Daoy (cell line): Measurements from ENCODE around the gene GMFB. TPM values are rescaled to one million over a fixed set of nuclear protein-coding genes. Genes with fewer than 3 reads are reported as not detected.

Experiments used
- DNase-seq: peaks from one replicate; pipeline ENCODE4 v3.0.0-alpha.2; 2015; ENCODE audit warnings: low read depth
- total RNA-seq: library from RNA; depleted of rRNA; stranded (reverse); fragments of >200 nt; shearing (Covaris generic); gene quantifications from 2 replicates; pipeline ENCODE4 v1.2.3, GENCODE V29; 2014

GMFB gene
- total RNA-seq, 1 experiment from 2014 or later: 151 TPM

DNA sequence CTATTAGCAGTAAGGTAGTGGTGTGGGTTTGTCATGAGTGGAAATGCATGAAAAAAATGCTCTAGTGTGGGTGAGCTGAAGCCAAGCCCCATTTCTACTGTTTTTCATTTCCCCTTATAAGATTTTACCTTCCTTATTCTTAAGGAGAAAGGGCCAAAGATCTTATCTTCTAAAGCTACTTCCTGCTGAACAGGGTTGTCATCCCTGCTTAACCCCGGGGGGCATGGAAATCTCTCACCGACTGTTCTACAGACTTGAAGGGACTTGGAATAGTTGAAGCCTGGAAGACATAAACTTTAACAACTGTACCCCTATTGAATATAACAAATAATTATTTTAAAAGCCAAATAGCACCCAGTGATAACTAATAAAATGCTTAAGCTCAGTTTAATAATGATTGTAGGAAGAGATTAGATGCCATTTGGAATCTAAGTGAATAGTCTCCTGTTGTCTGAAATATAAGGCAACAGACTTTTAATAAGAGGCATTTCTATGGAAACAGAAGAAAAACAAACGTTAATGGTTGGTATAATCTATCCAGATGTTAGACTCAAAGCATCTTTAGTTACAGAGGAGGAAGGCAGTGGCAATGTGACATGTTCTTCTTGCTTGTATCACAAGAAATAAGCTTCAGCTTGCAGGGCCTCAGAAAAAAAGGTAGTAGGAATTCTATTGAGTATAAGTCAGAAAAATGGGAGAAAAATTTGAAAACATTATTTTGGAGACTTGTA is 1.8 kb upstream of the GMFB start:
- DNase-seq: no peak

DNA sequence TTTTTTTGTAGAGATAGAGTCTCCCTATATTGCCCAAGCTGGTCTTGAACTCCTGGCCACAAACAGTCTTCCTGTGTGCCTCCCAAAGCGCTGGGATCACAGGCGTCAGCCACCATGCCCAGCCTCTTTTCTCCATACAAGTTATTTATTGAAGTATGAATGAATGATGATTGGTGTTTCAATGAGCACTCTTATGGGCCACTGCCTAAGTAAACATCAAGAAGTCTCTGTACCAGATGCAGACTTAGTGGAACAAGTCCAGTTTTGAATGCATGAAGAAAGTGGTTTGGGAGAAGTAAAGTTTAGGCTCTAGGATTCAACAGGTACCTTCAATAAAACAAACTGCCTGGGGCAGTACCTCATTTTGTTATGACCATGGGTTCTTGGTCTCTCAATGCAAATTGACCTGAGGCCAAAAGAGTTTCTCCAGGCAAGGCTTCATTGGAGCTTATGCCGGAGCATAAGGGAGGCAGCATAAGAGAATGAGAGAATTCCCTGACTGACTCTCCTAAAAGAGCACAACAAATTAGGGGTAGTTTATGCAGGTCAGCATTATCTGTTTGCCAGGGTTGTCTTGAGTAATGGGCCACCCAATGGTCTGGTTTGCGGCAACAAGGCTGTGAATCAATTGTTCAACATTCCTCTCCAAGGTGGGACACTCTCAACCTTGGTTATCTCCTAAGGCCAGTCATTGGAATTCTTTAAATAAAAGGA is 1.1 kb upstream of the GMFB start:
- DNase-seq: no peak

DNA sequence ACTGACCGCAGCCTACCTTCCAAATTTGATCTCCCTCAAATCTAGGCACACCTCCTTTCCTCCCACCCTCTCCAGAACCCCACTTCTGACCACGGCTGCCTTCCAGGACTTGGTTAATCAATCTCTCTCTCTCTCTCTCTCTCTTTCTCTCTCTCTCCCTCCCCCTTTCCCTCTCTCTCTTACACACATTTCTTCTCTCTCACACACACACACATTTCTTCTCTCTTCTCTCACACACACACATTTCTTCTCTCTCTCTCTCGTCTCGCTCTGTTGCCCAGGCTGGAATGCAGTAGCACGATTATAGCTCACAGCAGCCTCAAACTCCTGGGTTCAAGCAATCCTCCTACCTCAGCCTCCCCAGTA is 521 bp upstream of the GMFB start:
- DNase-seq: no peak

DNA sequence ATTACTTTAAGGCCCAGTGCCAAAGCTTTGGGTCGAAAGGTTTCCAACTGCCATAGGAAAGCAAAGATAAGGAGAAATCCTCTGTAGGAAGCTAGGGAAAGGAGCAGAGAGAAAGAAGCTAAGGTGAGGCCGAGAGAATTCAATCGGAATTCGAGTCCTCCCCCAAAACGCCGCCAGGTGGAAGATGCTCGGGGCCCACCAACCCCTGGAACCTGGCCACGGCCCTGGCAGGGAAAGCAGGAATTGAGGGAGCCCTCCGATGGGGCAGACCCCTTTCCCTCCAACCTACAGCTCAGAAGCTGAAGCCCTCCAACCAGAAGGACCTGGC is 498 bp downstream of the GMFB start:
- no peak for DNase-seq

DNA sequence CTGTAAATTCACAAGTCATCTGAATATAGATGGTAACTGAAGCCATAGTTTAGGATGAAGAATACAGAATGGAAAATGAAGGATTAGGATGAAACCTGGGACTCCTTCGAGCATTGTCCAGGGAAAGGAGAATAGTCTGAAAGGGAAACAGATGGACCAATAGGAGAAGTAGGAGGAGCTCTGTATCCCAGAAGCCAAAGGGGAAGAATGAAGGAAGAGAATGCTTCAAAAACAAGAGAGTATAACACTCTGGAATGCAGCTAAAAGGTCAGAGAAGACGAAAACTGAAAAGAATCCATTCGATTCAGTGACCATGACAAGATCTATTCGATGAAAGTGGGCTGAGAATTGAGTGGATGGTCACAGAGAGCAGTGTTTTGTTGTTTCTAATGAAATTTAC is 1.0 kb downstream of the GMFB start:
- peak; percentile 32 for DNase-seq

DNA sequence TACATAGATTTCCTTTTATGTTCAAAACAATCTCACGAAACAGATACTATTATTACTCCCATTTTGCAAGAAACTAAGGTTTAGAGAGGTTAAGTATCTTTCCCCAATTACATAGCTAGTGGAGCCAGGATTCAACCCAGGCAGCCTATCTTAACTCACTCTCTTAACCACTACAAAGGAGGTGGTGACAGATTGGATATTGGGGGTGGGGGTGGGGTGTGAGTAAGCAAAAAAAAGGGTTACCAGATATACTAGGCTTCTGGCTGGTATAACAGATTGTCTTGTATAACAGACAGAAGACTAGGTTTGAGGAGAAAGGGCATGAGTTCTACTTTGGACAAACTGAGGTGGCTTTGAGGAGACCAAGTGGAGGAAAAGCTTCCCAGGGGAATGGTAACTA is 2.1 kb downstream of the GMFB start:
- DNase-seq: no peak

DNA sequence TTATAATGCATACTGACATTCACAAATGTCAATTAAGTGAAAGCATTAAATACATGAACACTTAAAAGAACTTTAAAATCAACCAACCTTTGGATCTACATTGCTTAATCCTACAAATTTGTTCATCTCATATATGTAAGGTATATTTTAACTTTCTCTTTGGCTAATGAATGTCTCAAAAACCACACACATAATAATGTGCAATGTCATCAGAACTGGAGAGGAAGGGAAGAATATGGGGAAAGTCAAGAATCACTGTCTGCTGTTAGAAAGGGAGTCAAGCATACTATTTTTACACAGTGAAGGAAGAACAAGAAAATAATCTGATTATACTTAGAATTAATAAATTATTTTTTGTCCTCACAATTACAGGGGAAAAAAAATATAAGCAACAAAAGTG is 4.9 kb downstream of the GMFB start:
- DNase-seq: no peak

DNA sequence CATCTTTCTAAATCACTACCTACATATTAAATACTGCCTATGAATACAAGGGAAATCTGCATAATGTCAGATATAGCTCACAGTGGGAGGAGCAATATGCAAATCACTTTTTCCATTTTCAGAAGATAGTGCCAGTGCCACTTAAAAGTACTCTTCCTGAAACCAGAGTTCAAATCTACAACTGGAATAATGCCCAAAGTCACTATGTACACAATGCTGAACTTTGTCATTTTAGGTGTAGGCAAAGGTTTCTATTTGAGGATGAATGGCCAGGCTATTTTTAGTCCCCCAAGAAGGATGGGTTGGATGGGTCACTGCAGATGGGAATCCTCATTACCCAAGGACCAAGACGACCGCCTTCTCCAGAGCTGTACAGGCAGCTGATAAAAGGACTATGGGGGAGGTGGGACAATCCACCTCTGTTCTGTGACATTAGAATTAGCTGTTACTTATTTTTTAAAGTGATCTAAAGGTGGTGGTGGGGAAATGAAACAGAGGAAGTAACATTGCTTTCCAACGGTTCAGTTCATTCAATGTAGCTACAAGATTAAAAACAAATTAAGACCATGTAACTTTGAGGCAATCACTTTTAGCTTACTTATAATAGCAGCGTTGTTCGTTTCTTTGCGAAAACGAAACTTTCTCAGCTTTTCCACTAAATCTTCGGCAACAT is 5.6 kb downstream of the GMFB start:
- DNase-seq: no peak

DNA sequence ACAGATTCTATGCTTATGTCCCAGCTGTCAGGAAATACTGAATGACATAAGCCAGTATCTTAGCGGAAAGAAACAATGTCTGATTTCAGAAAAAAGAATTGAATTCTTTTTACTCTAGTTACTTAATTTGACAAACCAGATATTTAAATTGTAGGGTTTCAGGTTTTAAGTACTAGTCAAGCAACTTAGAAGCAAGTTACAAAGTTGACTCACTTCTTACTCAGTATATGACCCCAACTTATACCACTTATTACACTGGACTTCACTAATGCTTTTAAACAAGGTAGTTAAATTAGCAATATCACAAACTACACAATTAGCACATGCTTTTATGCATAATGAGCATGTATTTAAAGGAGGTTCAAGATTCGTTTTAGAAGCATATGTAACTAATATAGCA is 7.1 kb downstream of the GMFB start:
- DNase-seq: no peak

DNA sequence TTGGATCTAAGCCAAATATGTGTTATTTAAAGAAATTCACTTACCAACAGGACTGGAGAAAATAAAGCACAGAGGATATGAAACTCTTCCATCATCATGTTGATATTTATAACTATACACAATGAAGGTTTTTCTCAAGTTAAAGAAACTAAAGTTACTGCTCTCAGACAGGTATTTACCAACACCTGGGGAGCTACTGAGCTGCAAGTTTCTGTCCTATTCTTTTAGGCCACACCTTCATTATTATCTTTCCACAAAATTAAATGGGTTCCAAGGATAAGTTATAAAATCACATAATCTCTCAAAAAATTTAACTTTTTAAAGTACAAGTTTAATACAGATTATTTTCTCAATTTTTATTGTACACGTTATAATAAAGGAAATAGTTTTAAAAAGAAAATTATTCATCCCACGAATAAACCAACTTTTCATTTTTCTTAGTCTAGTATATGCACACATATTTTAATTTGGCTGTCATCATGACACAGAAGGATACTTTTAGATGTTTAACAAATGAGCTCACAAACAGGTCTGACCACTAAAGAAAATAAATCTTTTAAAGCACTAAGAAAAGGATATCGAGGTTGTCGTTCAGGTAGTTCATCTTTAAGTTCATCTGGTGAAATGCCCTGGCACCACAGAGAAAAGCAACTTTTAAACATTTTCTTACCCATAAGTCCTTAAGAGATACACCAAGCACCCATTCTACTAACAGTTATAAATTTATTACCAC is 7.8 kb downstream of the GMFB start:
- DNase-seq: no peak

DNA sequence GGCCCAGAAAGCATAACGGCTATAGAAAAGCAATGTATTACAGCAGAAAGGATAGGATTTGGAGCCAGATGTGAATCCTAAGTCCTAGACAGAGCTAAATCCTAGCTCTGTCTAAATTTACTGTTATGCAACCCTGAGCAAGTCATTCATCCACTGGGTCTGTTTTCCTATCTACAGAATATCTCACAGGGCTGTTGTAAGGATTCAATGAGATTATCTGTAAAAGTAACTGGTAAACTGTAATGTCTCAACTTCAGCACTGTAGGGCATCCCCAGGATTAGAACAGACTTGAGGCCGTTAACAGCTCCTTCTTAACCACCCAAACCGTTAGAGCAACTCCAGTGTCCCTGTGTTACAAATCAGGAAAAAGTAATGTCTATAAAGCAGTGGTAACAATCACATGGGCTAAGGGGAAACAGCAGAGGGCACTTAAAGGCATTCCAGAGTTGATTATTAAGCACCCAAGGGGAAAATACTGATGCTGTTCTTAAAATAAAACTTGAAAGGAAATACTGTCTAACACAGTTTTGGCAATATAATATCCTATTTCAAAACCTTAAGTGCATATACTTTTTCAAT is 10.1 kb downstream of the GMFB start:
- no peak for DNase-seq

DNA sequence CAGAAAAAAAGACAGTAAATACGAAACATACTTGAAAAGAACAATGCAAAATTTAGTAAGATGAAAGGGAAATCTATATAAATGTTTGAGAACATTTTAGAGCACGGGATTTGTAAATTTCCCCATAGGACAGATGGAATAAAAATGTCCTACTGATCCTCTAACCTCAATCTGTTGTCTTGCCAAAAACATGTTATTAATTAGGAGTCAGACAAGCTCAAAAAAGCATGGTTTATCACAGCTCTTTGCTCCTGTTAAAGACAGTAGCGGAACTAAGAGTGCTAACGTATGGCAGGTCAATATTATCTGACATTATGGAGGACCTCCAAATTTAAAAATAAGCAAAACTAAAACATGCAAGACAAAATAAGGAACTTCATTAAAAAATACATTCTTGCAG is 12.9 kb downstream of the GMFB start:
- DNase-seq: no peak

DNA sequence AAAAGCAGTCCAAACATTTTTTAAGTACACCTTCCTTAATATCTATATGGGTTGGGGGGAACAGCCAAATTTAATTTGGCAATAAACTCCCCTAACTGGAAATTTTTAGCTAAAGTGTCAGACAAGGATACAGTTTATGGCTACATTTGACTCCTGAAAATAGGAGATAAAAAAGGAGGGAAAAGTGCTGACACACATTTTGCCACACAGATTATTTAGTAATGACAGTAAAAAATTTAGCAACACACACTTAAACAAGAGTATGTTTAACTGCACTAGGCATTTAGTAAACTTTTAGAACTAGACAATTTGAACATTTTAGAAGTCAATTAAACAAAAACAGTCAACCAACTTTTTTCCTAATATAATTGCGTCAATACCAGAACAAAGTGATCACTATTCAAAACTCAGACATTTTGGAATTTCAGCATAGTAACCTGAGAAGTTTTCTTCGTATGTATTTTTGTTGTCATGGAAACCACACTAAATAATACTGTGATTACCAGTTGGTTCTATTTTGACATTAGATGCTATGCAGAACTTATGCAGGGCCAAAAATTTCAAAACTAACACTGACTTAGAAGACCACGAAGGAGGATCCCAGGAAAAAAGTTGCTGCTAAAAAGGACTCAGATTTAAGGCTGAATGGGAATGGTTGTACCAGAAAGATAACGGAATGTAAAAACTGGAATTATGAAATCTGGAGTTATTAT is 13.4 kb downstream of the GMFB start:
- no peak for DNase-seq

DNA sequence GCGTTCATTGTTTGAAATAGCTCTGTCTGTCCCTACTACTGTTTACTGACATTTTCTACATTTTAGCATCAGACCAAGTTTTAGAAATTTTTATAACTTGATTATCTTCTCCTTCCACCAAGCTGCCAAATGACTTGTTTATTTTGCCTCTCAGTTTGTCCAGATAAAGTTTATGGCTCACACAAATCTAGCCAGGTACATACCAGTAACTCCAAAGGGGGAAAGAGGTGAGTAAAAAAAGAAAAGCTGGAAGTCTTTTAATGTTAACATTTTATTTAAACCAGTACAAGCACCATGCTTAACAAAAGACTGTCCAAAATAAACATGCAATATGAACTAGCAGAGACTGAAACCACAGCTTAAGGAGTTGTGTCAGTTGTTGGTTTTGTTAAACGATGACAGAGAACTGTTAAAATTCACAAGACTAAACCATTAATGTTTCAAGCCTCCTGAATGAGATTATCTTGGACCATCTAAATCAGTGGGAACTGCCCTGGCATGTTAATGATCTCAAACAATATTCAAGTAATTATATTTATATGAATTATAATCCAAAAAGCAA is 14.5 kb downstream of the GMFB start:
- DNase-seq: no peak

DNA sequence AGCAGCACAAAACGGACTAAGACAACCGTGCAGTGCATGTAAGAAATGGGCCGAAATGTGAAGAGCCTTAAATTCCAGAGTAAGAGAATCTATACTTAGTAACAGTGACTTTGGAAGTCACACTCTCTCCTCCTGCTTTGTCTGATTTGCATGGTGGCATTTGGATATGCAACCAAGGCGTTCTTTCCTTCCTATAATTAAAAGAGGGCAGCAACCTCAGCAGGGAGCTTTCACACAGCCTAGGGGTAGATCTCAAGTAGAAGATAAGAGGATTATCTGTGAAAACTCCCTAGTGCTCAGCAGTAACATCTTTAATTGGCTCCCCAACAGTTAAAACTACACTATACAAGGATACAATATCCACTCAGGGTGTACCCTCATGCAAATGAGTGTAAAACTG is 16.5 kb downstream of the GMFB start:
- no peak for DNase-seq

DNA sequence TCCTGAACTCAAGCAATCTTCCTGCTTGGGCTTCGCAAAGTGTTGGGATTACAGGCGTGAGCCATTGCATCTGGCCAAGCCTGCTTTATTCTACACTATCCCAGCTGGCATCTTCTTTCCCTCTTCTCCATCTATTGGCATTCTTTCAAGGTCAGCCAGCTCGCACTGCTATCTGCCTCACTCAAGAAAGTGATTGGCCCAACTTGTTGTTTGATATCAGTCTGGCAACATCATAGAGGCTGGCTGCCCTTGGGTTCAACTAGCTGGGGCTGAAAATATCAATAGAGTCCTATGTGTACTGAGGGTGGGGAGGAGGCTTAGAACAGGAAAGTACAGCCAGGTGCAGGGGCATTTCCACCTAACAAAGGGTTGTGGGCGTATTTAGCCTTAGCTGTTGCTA is 17.1 kb downstream of the GMFB start:
- DNase-seq: no peak

DNA sequence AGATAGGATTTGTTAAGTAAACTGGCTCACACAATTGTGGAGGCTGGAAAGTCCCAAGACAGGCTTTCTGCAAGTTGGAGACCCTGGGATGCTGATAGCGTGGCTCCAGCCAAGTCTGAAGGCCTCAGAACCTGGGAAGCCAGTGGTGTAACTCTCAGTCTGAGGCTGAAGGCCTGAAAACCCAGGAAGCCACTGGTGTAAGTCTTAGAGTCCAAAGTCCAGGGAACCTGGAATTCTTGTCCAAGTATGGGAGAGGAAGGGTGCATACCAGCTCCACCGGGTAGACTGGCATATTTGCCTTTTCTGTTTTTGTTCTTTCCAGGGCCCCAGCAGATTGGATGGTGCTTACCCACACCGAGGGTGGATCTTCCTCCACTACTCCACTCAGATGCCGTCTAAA is 18.1 kb downstream of the GMFB start:
- DNase-seq: no peak

DNA sequence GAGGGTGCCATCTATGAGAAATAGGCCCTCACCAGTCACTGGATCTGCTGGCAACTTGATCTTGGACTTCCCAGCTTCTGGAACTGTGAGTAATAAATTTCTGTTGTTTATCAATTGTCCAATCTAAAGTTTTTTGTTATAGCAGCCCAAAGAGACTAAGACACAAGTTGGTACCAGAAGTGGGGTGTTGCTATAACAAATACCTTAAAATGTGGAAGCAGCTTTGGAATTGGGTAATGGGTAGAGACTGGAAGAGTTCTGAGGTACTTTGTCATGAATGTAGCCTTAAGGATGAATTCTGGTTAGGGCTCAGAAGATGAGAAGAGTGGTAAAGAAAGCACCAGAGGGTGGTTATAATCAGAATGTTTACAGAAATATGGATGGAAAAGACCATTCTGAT is 21.5 kb downstream of the GMFB start:
- DNase-seq: no peak

DNA sequence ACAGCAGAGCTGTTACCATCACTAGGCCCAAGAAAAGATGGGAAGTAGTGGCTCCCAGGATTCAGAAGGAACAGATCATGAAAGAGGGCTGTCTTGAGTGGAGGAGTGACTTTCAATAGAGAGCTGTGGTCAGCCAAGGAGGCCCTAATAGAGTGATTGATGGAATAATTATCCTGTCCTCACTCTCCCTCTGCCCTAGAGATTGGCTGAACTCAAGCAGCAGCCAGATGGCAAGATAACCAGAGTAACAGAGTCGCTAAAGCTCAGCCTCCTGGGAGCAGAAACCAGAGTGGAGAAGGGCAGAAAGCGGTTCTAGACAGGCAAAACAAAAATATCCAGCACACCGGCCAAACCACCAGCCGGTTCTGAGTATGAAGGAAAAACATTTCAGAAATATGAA is 23.1 kb downstream of the GMFB start:
- DNase-seq: no peak

DNA sequence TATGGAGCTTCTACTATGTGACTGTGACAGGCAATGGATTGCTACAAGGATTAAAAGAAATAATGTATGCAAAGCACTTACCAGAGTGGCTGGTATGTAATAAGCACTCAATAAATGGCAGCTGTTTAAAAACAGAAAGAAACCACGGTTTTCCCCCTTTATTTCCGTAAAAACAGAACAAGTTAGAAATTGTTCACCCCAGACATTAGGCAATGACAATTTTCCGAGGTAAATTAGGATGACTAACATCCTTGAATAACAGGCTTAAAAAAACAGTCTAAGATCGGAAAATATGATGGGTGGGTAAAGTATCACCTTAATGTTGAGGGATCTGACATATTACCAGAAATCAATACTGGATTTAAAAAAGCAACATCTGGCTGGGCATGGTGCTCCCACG is 26.7 kb downstream of the GMFB start:
- DNase-seq: no peak

DNA sequence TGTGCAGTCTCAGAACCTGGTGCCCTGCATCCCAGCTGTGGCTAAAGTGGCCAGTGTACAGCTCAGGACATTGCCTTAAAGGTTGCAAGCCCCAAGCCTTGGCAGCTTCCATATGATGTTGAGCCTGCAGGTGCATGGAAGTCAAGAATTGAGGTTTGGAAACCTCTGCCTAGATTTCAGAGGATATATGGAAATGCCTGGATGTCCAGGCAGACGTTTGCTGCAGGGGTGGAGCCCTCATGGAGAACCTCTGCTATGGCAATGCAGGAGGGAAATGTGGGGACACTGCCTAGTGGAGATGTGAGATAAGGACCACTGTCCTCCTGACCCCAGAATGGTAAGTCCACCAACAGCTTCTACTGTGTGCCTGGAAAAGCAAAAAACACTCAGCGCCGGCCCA is 29.7 kb downstream of the GMFB start:
- DNase-seq: no peak
